ENCODE results near the gene PWP2. TPM values are rescaled to one million over a fixed set of nuclear protein-coding genes. Genes with fewer than 3 reads are reported as not detected.

PWP2 gene
- total RNA-seq, 5 donors from 2014 or later (not counting 1 experiment from before 2014, with no cell fraction given), result 8.9 to 39.3 (median 12.3) TPM

- ChIA-PET CTCF (no interaction called here), POLR2A (interaction anchor here in 1 of 2 donors (0.5 kb wide), 1 partner anchor 52 kb away, joined by 4 read pairs; no protein-coding TSS in a partner anchor)
- Mint-ChIP-seq H3K4me1 (peaks cover 23 to 46% (median 35%) of the 10 kb centered on the region in 3 donors), H3K27me3 (no peaks in the 10 kb centered on the region), H3K36me3 (peaks cover 56% of the 10 kb centered on the region), H3K4me3 (no peak overlapping the region), H3K9me3 (no peaks in the 10 kb centered on the region), H3K27ac (no peak overlapping the region)
- Histone ChIP-seq H3K36me3 (ENCODE audit: control insufficient read depth in 2 of 2, extremely low read depth in 1 of 2, insufficient read depth in 1 of 2, low read length in 1 of 2) (peaks cover 9 to 84% of the 10 kb centered on the region in 2 donors), H3K4me3 (ENCODE audit: control insufficient read depth in 1 of 2, extremely low read depth in 1 of 2, low read length in 1 of 2) (no peak overlapping the region), H3K9me3 (no peaks in the 10 kb centered on the region), H3K27ac (ENCODE audit: low read length) (no peak overlapping the region), H3K4me1 (ENCODE audit: control insufficient read depth in 1 of 2, extremely low read depth in 1 of 2, insufficient read depth in 2 of 2, low read length in 2 of 2) (peaks cover 3 to 23% of the 10 kb centered on the region in 2 experiments), H3K27me3 (replicated peaks in 1 of 2; ENCODE audit: control insufficient read depth in 2 of 2, extremely low read depth in 1 of 2, insufficient read depth in 2 of 2, low read length in 1 of 2) (no peaks in the 10 kb centered on the region)
- ATAC-seq (replicated peaks in 1 of 4) (no peak), DNase-seq (no peak)
- WGBS (ENCODE audit: insufficient coverage), result over 99% methylated on average over 7 of the region's 7 CpGs
Observed at GRCh38 chr21:44070391-44070790, 36.8 kb upstream of the PWP2 start.

DNA sequence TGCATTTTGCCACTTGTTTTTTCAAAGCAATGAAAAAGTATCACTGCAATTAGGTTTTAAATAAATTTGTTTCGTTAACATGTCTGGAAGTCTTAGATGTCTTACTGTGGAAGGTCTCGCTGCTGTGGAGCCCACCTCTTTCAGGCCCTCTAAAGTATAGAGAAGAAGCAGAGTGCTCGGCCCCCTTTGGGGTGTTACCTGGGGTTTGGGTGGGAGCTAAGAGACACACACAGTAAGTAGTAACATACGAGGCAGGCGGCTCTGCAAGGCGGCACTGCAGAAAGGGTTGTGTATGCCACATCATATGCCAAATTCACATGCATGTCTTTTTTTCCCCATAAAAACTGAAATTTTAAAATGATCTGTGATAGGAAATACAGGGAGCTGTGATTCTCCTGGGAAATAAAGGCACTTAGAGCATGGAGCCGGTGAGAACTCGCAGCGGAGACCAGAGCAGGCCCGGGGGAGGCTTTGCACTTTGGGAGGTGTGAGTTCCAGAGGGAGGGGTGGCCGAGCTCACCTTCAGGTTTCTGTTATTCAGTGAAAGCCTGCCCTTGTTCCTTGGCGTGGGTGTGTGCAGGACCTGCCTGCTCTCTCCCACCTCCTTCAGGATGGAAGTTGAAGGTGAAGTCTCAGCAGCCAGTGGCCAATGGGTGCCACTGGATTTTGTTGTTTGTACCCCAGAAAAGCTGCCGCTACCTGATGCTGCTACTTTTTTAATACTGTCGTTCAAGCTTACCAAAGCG is 35.7 kb upstream of the PWP2 start:
- H3K4me1 ChIP-seq (ENCODE audit: control insufficient read depth in 1 of 2, extremely low read depth in 1 of 2, insufficient read depth in 2 of 2, low read length in 2 of 2), result peaks cover 0 to 13% of the 10 kb centered on the region in 2 experiments
- H3K27me3 Mint-ChIP-seq, result no peaks in the 10 kb centered on the region
- H3K4me3 ChIP-seq (ENCODE audit: control insufficient read depth in 1 of 2, extremely low read depth in 1 of 2, low read length in 1 of 2), result no peak overlapping the region
- ChIA-PET POLR2A (no interaction called here), CTCF (no interaction called here)
- DNase-seq (no peak), ATAC-seq (replicated peaks in 1 of 4) (no peak)
- H3K9me3 Mint-ChIP-seq, result no peaks in the 10 kb centered on the region
- H3K9me3 ChIP-seq, result no peaks in the 10 kb centered on the region
- H3K4me1 Mint-ChIP-seq, result peaks cover 15 to 38% (median 25%) of the 10 kb centered on the region in 3 donors
- peaks cover 60% of the 10 kb centered on the region for H3K36me3 Mint-ChIP-seq
- no peaks in the 10 kb centered on the region for H3K27me3 ChIP-seq (replicated peaks in 1 of 2; ENCODE audit: control insufficient read depth in 2 of 2, extremely low read depth in 1 of 2, insufficient read depth in 2 of 2, low read length in 1 of 2)
- peaks cover 9 to 85% of the 10 kb centered on the region in 2 donors for H3K36me3 ChIP-seq (ENCODE audit: control insufficient read depth in 2 of 2, extremely low read depth in 1 of 2, insufficient read depth in 1 of 2, low read length in 1 of 2)
- H3K27ac ChIP-seq (ENCODE audit: low read length), result no peak overlapping the region
- 100% methylated on average over 3 of the region's 15 CpGs for WGBS (ENCODE audit: insufficient coverage)
- H3K4me3 Mint-ChIP-seq, result no peak overlapping the region
- no peak overlapping the region for H3K27ac Mint-ChIP-seq

- ATAC-seq (replicated peaks in 1 of 4) (no peak), DNase-seq (no peak)
- H3K27me3 Mint-ChIP-seq, result no peaks in the 10 kb centered on the region
- no peaks in the 10 kb centered on the region for H3K9me3 ChIP-seq
- H3K4me1 Mint-ChIP-seq, result peaks cover 11 to 37% (median 21%) of the 10 kb centered on the region in 3 donors
- H3K4me3 ChIP-seq (ENCODE audit: control insufficient read depth in 1 of 2, extremely low read depth in 1 of 2, low read length in 1 of 2), result no peak overlapping the region
- CTCF ChIA-PET, result no interaction called here
- no peaks in the 10 kb centered on the region for H3K9me3 Mint-ChIP-seq
- peaks cover 0 to 10% of the 10 kb centered on the region in 2 experiments for H3K4me1 ChIP-seq (ENCODE audit: control insufficient read depth in 1 of 2, extremely low read depth in 1 of 2, insufficient read depth in 2 of 2, low read length in 2 of 2)
- H3K27ac ChIP-seq (ENCODE audit: low read length), result no peak overlapping the region
- peaks cover 9 to 85% of the 10 kb centered on the region in 2 donors for H3K36me3 ChIP-seq (ENCODE audit: control insufficient read depth in 2 of 2, extremely low read depth in 1 of 2, insufficient read depth in 1 of 2, low read length in 1 of 2)
- POLR2A ChIA-PET, result no interaction called here
- WGBS (ENCODE audit: insufficient coverage), result 99% methylated on average over 13 of the region's 15 CpGs
- peaks cover 62% of the 10 kb centered on the region for H3K36me3 Mint-ChIP-seq
- no peak overlapping the region for H3K27ac Mint-ChIP-seq
- H3K4me3 Mint-ChIP-seq, result no peak overlapping the region
- H3K27me3 ChIP-seq (replicated peaks in 1 of 2; ENCODE audit: control insufficient read depth in 2 of 2, extremely low read depth in 1 of 2, insufficient read depth in 2 of 2, low read length in 1 of 2), result no peaks in the 10 kb centered on the region
Observed at GRCh38 chr21:44072111-44072510, 35.1 kb upstream of the PWP2 start.

- Mint-ChIP-seq H3K4me1 (peaks cover 29 to 45% (median 31%) of the 10 kb centered on the region in 3 donors), H3K4me3 (no peak overlapping the region), H3K36me3 (peaks cover 68% of the 10 kb centered on the region), H3K9me3 (no peaks in the 10 kb centered on the region), H3K27ac (peak overlapping the region; percentile 21 to 68), H3K27me3 (no peaks in the 10 kb centered on the region)
- peaks cover 7 to 88% of the 10 kb centered on the region in 2 donors for H3K36me3 ChIP-seq (ENCODE audit: control insufficient read depth in 2 of 2, extremely low read depth in 1 of 2, insufficient read depth in 1 of 2, low read length in 1 of 2)
- ChIA-PET CTCF (interaction anchor here in 1 of 2 donors (1.5 kb wide), 1 partner anchor 9 kb away, joined by 9 read pairs; no protein-coding TSS in a partner anchor), POLR2A (interaction anchor here (0.6 to 0.7 kb wide), 4 partner anchors 12 to 39 kb away, joined by 3 to 5 read pairs (median 3); no protein-coding TSS in a partner anchor)
- 67% methylated on average over 6 of the region's 11 CpGs for WGBS (ENCODE audit: insufficient coverage)
- no peaks in the 10 kb centered on the region for H3K27me3 ChIP-seq (replicated peaks in 1 of 2; ENCODE audit: control insufficient read depth in 2 of 2, extremely low read depth in 1 of 2, insufficient read depth in 2 of 2, low read length in 1 of 2)
- no peak overlapping the region for H3K27ac ChIP-seq (ENCODE audit: low read length)
- no peaks in the 10 kb centered on the region for H3K9me3 ChIP-seq
- DNase-seq (peak in 15 of 35 experiments; percentile 20 to 57 (median 33)), ATAC-seq (replicated peaks in 1 of 4) (peak; percentile 64 to 76 (median 66))
- H3K4me3 ChIP-seq (ENCODE audit: control insufficient read depth in 1 of 2, extremely low read depth in 1 of 2, low read length in 1 of 2), result no peak overlapping the region
- H3K4me1 ChIP-seq (ENCODE audit: control insufficient read depth in 1 of 2, extremely low read depth in 1 of 2, insufficient read depth in 2 of 2, low read length in 2 of 2), result peaks cover 4 to 18% of the 10 kb centered on the region in 2 experiments
Observed at GRCh38 chr21:44074315-44074958, 32.8 kb upstream of the PWP2 start.

- no peak overlapping the region for H3K27ac ChIP-seq (ENCODE audit: low read length)
- H3K4me1 ChIP-seq (ENCODE audit: control insufficient read depth in 1 of 2, extremely low read depth in 1 of 2, insufficient read depth in 2 of 2, low read length in 2 of 2), result peaks cover 4 to 33% of the 10 kb centered on the region in 2 experiments
- no peak for ATAC-seq (replicated peaks in 1 of 4)
- H3K27me3 ChIP-seq (replicated peaks in 1 of 2; ENCODE audit: control insufficient read depth in 2 of 2, extremely low read depth in 1 of 2, insufficient read depth in 2 of 2, low read length in 1 of 2), result no peaks in the 10 kb centered on the region
- CTCF ChIA-PET, result interaction anchor here in 1 of 2 donors (0.7 kb wide), 2 partner anchors 11 to 16 kb away, joined by 3 read pairs; no protein-coding TSS in a partner anchor
- peaks cover 2 to 84% of the 10 kb centered on the region in 2 donors for H3K36me3 ChIP-seq (ENCODE audit: control insufficient read depth in 2 of 2, extremely low read depth in 1 of 2, insufficient read depth in 1 of 2, low read length in 1 of 2)
- H3K27me3 Mint-ChIP-seq, result no peaks in the 10 kb centered on the region
- no peak for DNase-seq
- H3K4me3 ChIP-seq (ENCODE audit: control insufficient read depth in 1 of 2, extremely low read depth in 1 of 2, low read length in 1 of 2), result no peak overlapping the region
- WGBS (ENCODE audit: insufficient coverage), result 79% methylated on average over 2 of the region's 5 CpGs
- H3K36me3 Mint-ChIP-seq, result peaks cover 73% of the 10 kb centered on the region
- no peaks in the 10 kb centered on the region for H3K9me3 Mint-ChIP-seq
- POLR2A ChIA-PET, result interaction anchor here in 1 of 2 donors (0.5 kb wide), 1 partner anchor 26 kb away, joined by 4 read pairs; no protein-coding TSS in a partner anchor
- H3K4me1 Mint-ChIP-seq, result peaks cover 39 to 51% (median 44%) of the 10 kb centered on the region in 3 donors
- peak overlapping the region in 1 of 2 donors; percentile 82 for H3K27ac Mint-ChIP-seq
- H3K4me3 Mint-ChIP-seq, result no peak overlapping the region
- no peaks in the 10 kb centered on the region for H3K9me3 ChIP-seq
Observed at GRCh38 chr21:44076316-44076715, 30.9 kb upstream of the PWP2 start.

GRCh38 chr21:44078411-44078981 is 28.7 kb upstream of the PWP2 start:
- DNase-seq, result peak in 1 of 35 experiments; percentile 49
- H3K27me3 ChIP-seq (replicated peaks in 1 of 2; ENCODE audit: control insufficient read depth in 2 of 2, extremely low read depth in 1 of 2, insufficient read depth in 2 of 2, low read length in 1 of 2), result no peaks in the 10 kb centered on the region
- peak overlapping the region; percentile 44 for H3K27ac ChIP-seq (ENCODE audit: low read length)
- H3K4me3 Mint-ChIP-seq, result peak overlapping the region in 1 of 3 donors; percentile 55
- no peaks in the 10 kb centered on the region for H3K27me3 Mint-ChIP-seq
- ATAC-seq (replicated peaks in 1 of 4), result peak in 2 of 4 experiments; percentile 28 to 41
- peak overlapping the region; percentile 72 to 88 for H3K27ac Mint-ChIP-seq
- H3K36me3 Mint-ChIP-seq, result peaks cover 79% of the 10 kb centered on the region
- peaks cover 0 to 81% of the 10 kb centered on the region in 2 donors for H3K36me3 ChIP-seq (ENCODE audit: control insufficient read depth in 2 of 2, extremely low read depth in 1 of 2, insufficient read depth in 1 of 2, low read length in 1 of 2)
- H3K4me3 ChIP-seq (ENCODE audit: control insufficient read depth in 1 of 2, extremely low read depth in 1 of 2, low read length in 1 of 2), result no peak overlapping the region
- no peaks in the 10 kb centered on the region for H3K9me3 ChIP-seq
- H3K9me3 Mint-ChIP-seq, result no peaks in the 10 kb centered on the region
- peaks cover 21 to 54% of the 10 kb centered on the region in 2 experiments for H3K4me1 ChIP-seq (ENCODE audit: control insufficient read depth in 1 of 2, extremely low read depth in 1 of 2, insufficient read depth in 2 of 2, low read length in 2 of 2)
- CTCF ChIA-PET, result interaction anchor here (0.6 to 0.7 kb wide), 5 partner anchors 14 to 347 kb away, joined by 3 to 11 read pairs (median 4); no protein-coding TSS in a partner anchor
- POLR2A ChIA-PET, result interaction anchor here (0.6 to 1.2 kb wide), 6 partner anchors 9 to 705 kb away, joined by 3 to 22 read pairs (median 8); no protein-coding TSS in a partner anchor
- 83% methylated on average over 2 of the region's 5 CpGs for WGBS (ENCODE audit: insufficient coverage)
- peaks cover 61 to 69% (median 62%) of the 10 kb centered on the region in 3 donors for H3K4me1 Mint-ChIP-seq
